ENCODE results near the gene CPS1.

CPS1 gene

GRCh38 chr2:210568108-210568507, 11.7 kb downstream of the CPS1 start:
- H3K9me3 ChIP-seq (ENCODE audit: insufficient read depth, low read depth, low read length), result no peaks in the 10 kb centered on the region
- no peak overlapping the region for H3K9ac ChIP-seq (ENCODE audit: low read depth, low read length, poor library complexity, severe bottlenecking)
- H3K4me2 ChIP-seq (ENCODE audit: low read depth, low read length, poor library complexity, severe bottlenecking), result no peak overlapping the region
- no peaks in the 10 kb centered on the region for H3K27me3 ChIP-seq (ENCODE audit: insufficient read depth, low read length, poor library complexity, severe bottlenecking)
- no peaks in the 10 kb centered on the region for H3K9me2 ChIP-seq (replicated peaks; ENCODE audit: low read depth, low read length)
- no peaks in the 10 kb centered on the region for H4K20me1 ChIP-seq (ENCODE audit: insufficient read depth, low read length, poor library complexity, severe bottlenecking)
- no peaks in the 10 kb centered on the region for H3F3A ChIP-seq (ENCODE audit: low read depth)
- H3K4me1 ChIP-seq (ENCODE audit: insufficient read depth, low read length, poor library complexity, severe bottlenecking), result no peaks in the 10 kb centered on the region
- H3K36me3 ChIP-seq (ENCODE audit: insufficient read depth, low read length), result no peaks in the 10 kb centered on the region
- H3K4me3 ChIP-seq (ENCODE audit: low read length, poor library complexity, severe bottlenecking), result no peak overlapping the region
- H2AFZ ChIP-seq (ENCODE audit: low read length), result no peak overlapping the region
- no peaks in the 10 kb centered on the region for H3K79me2 ChIP-seq (ENCODE audit: insufficient read depth, low read length)
- TF ChIP-seq, protein P1, sequence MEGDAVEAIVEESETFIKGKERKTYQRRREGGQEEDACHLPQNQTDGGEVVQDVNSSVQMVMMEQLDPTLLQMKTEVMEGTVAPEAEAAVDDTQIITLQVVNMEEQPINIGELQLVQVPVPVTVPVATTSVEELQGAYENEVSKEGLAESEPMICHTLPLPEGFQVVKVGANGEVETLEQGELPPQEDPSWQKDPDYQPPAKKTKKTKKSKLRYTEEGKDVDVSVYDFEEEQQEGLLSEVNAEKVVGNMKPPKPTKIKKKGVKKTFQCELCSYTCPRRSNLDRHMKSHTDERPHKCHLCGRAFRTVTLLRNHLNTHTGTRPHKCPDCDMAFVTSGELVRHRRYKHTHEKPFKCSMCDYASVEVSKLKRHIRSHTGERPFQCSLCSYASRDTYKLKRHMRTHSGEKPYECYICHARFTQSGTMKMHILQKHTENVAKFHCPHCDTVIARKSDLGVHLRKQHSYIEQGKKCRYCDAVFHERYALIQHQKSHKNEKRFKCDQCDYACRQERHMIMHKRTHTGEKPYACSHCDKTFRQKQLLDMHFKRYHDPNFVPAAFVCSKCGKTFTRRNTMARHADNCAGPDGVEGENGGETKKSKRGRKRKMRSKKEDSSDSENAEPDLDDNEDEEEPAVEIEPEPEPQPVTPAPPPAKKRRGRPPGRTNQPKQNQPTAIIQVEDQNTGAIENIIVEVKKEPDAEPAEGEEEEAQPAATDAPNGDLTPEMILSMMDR (conservative IDR thresholded peaks at IDR 0.05; ENCODE audit: low read length), result no peak
- no peak for TF ChIP-seq EZH2phosphoT487 (IDR thresholded peaks at IDR 0.05; ENCODE audit: borderline replicate concordance)

- TF ChIP-seq, protein P1 (conservative IDR thresholded peaks at IDR 0.05; ENCODE audit: low read length), result peak; percentile 87
- TF ChIP-seq EZH2phosphoT487 (IDR thresholded peaks at IDR 0.05; ENCODE audit: borderline replicate concordance), result no peak
- H3K27me3 ChIP-seq (ENCODE audit: insufficient read depth, low read length, poor library complexity, severe bottlenecking), result no peaks in the 10 kb centered on the region
- no peak overlapping the region for H3K4me3 ChIP-seq (ENCODE audit: low read length, poor library complexity, severe bottlenecking)
- H3K9ac ChIP-seq (ENCODE audit: low read depth, low read length, poor library complexity, severe bottlenecking), result no peak overlapping the region
- H3K4me2 ChIP-seq (ENCODE audit: low read depth, low read length, poor library complexity, severe bottlenecking), result no peak overlapping the region
- H3F3A ChIP-seq (ENCODE audit: low read depth), result no peaks in the 10 kb centered on the region
- no peaks in the 10 kb centered on the region for H3K9me2 ChIP-seq (replicated peaks; ENCODE audit: low read depth, low read length)
- H3K4me1 ChIP-seq (ENCODE audit: insufficient read depth, low read length, poor library complexity, severe bottlenecking), result no peaks in the 10 kb centered on the region
- no peaks in the 10 kb centered on the region for H3K79me2 ChIP-seq (ENCODE audit: insufficient read depth, low read length)
- no peaks in the 10 kb centered on the region for H3K36me3 ChIP-seq (ENCODE audit: insufficient read depth, low read length)
- peak overlapping the region; percentile 50 for H2AFZ ChIP-seq (ENCODE audit: low read length)
- no peaks in the 10 kb centered on the region for H3K9me3 ChIP-seq (ENCODE audit: insufficient read depth, low read depth, low read length)
- no peaks in the 10 kb centered on the region for H4K20me1 ChIP-seq (ENCODE audit: insufficient read depth, low read length, poor library complexity, severe bottlenecking)
Measured at GRCh38 chr2:210577263-210578071, 21.1 kb downstream of the CPS1 start.

DNA sequence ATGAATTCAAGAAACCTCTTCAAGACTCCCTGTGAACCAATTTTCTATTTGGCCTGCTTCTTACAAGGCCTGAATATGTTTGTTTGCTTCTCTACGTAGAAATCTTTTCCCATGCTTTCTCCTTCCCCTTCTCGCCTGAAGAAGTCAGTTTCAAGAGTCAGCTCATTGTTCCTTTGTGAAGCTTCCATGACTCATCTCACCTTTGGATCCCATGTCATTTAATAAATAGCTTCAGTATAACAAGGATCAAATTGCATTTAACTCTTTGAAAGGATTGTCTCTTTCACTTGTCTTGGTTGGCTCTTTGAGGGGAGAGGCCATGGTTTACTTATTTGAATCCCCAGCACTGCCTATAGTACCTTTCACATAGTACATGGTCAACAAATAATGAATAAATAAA, 28.4 kb downstream of the CPS1 start:
- H3K4me3 ChIP-seq (ENCODE audit: low read length, poor library complexity, severe bottlenecking), result no peak overlapping the region
- H3K9ac ChIP-seq (ENCODE audit: low read depth, low read length, poor library complexity, severe bottlenecking), result no peak overlapping the region
- H3K4me2 ChIP-seq (ENCODE audit: low read depth, low read length, poor library complexity, severe bottlenecking), result no peak overlapping the region
- no peak for TF ChIP-seq EZH2phosphoT487 (IDR thresholded peaks at IDR 0.05; ENCODE audit: borderline replicate concordance)
- H3K4me1 ChIP-seq (ENCODE audit: insufficient read depth, low read length, poor library complexity, severe bottlenecking), result no peaks in the 10 kb centered on the region
- H3K27me3 ChIP-seq (ENCODE audit: insufficient read depth, low read length, poor library complexity, severe bottlenecking), result no peaks in the 10 kb centered on the region
- H3K36me3 ChIP-seq (ENCODE audit: insufficient read depth, low read length), result no peaks in the 10 kb centered on the region
- H3K9me2 ChIP-seq (replicated peaks; ENCODE audit: low read depth, low read length), result no peaks in the 10 kb centered on the region
- H3K79me2 ChIP-seq (ENCODE audit: insufficient read depth, low read length), result no peaks in the 10 kb centered on the region
- no peaks in the 10 kb centered on the region for H4K20me1 ChIP-seq (ENCODE audit: insufficient read depth, low read length, poor library complexity, severe bottlenecking)
- H2AFZ ChIP-seq (ENCODE audit: low read length), result no peak overlapping the region
- no peaks in the 10 kb centered on the region for H3K9me3 ChIP-seq (ENCODE audit: insufficient read depth, low read depth, low read length)
- H3F3A ChIP-seq (ENCODE audit: low read depth), result no peaks in the 10 kb centered on the region

GRCh38 chr2:210586381-210586780, 30.0 kb downstream of the CPS1 start:
- H3K4me2 ChIP-seq (ENCODE audit: low read depth, low read length, poor library complexity, severe bottlenecking), result no peak overlapping the region
- H3K4me1 ChIP-seq (ENCODE audit: insufficient read depth, low read length, poor library complexity, severe bottlenecking), result no peaks in the 10 kb centered on the region
- no peak overlapping the region for H2AFZ ChIP-seq (ENCODE audit: low read length)
- H4K20me1 ChIP-seq (ENCODE audit: insufficient read depth, low read length, poor library complexity, severe bottlenecking), result no peaks in the 10 kb centered on the region
- H3K79me2 ChIP-seq (ENCODE audit: insufficient read depth, low read length), result no peaks in the 10 kb centered on the region
- no peak overlapping the region for H3K9ac ChIP-seq (ENCODE audit: low read depth, low read length, poor library complexity, severe bottlenecking)
- H3F3A ChIP-seq (ENCODE audit: low read depth), result no peaks in the 10 kb centered on the region
- H3K9me2 ChIP-seq (replicated peaks; ENCODE audit: low read depth, low read length), result no peaks in the 10 kb centered on the region
- H3K4me3 ChIP-seq (ENCODE audit: low read length, poor library complexity, severe bottlenecking), result no peak overlapping the region
- H3K9me3 ChIP-seq (ENCODE audit: insufficient read depth, low read depth, low read length), result no peaks in the 10 kb centered on the region
- H3K36me3 ChIP-seq (ENCODE audit: insufficient read depth, low read length), result no peaks in the 10 kb centered on the region
- no peaks in the 10 kb centered on the region for H3K27me3 ChIP-seq (ENCODE audit: insufficient read depth, low read length, poor library complexity, severe bottlenecking)
- TF ChIP-seq, protein P1 (conservative IDR thresholded peaks at IDR 0.05; ENCODE audit: low read length), result no peak
- no peak for TF ChIP-seq EZH2phosphoT487 (IDR thresholded peaks at IDR 0.05; ENCODE audit: borderline replicate concordance)
